ENCODE data around the gene LRRTM3.
A peak's percentile ranks its signal among the peaks of the same experiment; 100 is the strongest.

LRRTM3 gene

GRCh38 chr10:66996996-66997395 is 71.2 kb downstream of the LRRTM3 start:
- no peak overlapping the region for H3K27ac ChIP-seq (ENCODE audit: low read length)

GRCh38 chr10:66999762-67000545 is 74.1 kb downstream of the LRRTM3 start:
- Histone ChIP-seq H3K4me1 (ENCODE audit: low read length) (peaks cover 16% of the 10 kb centered on the region), H3K9me2 (replicated peaks; ENCODE audit: insufficient read depth, low read length) (no peaks in the 10 kb centered on the region), H3K4me3 (ENCODE audit: low read length) (no peak overlapping the region), H3K9me3 (replicated peaks; ENCODE audit: insufficient read depth, low read length) (no peaks in the 10 kb centered on the region), H3K79me2 (ENCODE audit: low read length) (no peaks in the 10 kb centered on the region), H3F3A (ENCODE audit: insufficient read depth, low read length) (peaks cover 11% of the 10 kb centered on the region), H3K36me3 (replicated peaks; ENCODE audit: insufficient read depth, low read length) (no peaks in the 10 kb centered on the region), H3K9ac (ENCODE audit: low read length) (no peak overlapping the region), H4K20me1 (ENCODE audit: insufficient read depth, low read length) (no peaks in the 10 kb centered on the region), H3K4me2 (ENCODE audit: low read depth, low read length) (no peak overlapping the region), H3K27ac (ENCODE audit: low read length) (no peak overlapping the region), H3K27me3 (replicated peaks; ENCODE audit: insufficient read depth, low read length) (no peaks in the 10 kb centered on the region), H2AFZ (ENCODE audit: low read length) (no peak overlapping the region)
- no peak for DNase-seq
- no peak for TF ChIP-seq EZH2 (optimal IDR thresholded peaks at IDR 0.05; ENCODE audit: low read depth, low read length)
- TF ChIP-seq EZH2phosphoT487 (IDR thresholded peaks at IDR 0.05; ENCODE audit: low read length) = no peak
- TF ChIP-seq CTCF (IDR thresholded peaks at IDR 0.05; ENCODE audit: low read length) = no peak

More at GRCh38 chr10:66996996-66997395, 71.2 kb downstream of the LRRTM3 start:
- Histone ChIP-seq H3K9ac (ENCODE audit: low read length) (no peak overlapping the region), H3K27me3 (replicated peaks; ENCODE audit: insufficient read depth, low read length) (no peaks in the 10 kb centered on the region), H3K9me2 (replicated peaks; ENCODE audit: insufficient read depth, low read length) (no peaks in the 10 kb centered on the region), H2AFZ (ENCODE audit: low read length) (no peak overlapping the region), H3K4me2 (ENCODE audit: low read depth, low read length) (no peak overlapping the region), H3K4me1 (ENCODE audit: low read length) (no peaks in the 10 kb centered on the region; the same call in 1 of the 2 replicates), H3F3A (ENCODE audit: insufficient read depth, low read length) (no peaks in the 10 kb centered on the region), H3K79me2 (ENCODE audit: low read length) (no peaks in the 10 kb centered on the region), H4K20me1 (ENCODE audit: insufficient read depth, low read length) (no peaks in the 10 kb centered on the region), H3K9me3 (replicated peaks; ENCODE audit: insufficient read depth, low read length) (no peaks in the 10 kb centered on the region), H3K4me3 (ENCODE audit: low read length) (no peak overlapping the region), H3K36me3 (replicated peaks; ENCODE audit: insufficient read depth, low read length) (no peaks in the 10 kb centered on the region)
- DNase-seq = no peak
- TF ChIP-seq CTCF (IDR thresholded peaks at IDR 0.05; ENCODE audit: low read length) (no peak), EZH2 (optimal IDR thresholded peaks at IDR 0.05; ENCODE audit: low read depth, low read length) (no peak), EZH2phosphoT487 (IDR thresholded peaks at IDR 0.05; ENCODE audit: low read length) (no peak)

GRCh38 chr10:67004690-67005089 is 78.9 kb downstream of the LRRTM3 start:
- Histone ChIP-seq H3K36me3 (replicated peaks; ENCODE audit: insufficient read depth, low read length) (no peaks in the 10 kb centered on the region), H3K4me3 (ENCODE audit: low read length) (no peak overlapping the region)
- DNase-seq = peak; percentile 70

More at GRCh38 chr10:67004690-67005089, 78.9 kb downstream of the LRRTM3 start:
- peak overlapping the region; percentile 5 for H3K4me2 ChIP-seq (ENCODE audit: low read depth, low read length)
- no peaks in the 10 kb centered on the region for H4K20me1 ChIP-seq (ENCODE audit: insufficient read depth, low read length)
- H3K9me2 ChIP-seq (replicated peaks; ENCODE audit: insufficient read depth, low read length) = no peaks in the 10 kb centered on the region
- no peaks in the 10 kb centered on the region for H3K9me3 ChIP-seq (replicated peaks; ENCODE audit: insufficient read depth, low read length)
- H3K27ac ChIP-seq (ENCODE audit: low read length) = peak overlapping the region; percentile 45; the same call in 1 of the 2 replicates
- TF ChIP-seq EZH2 (optimal IDR thresholded peaks at IDR 0.05; ENCODE audit: low read depth, low read length) (no peak), CTCF (IDR thresholded peaks at IDR 0.05; ENCODE audit: low read length) (no peak), EZH2phosphoT487 (IDR thresholded peaks at IDR 0.05; ENCODE audit: low read length) (no peak)
- H2AFZ ChIP-seq (ENCODE audit: low read length) = peak overlapping the region; percentile 2; the same call in 1 of the 2 replicates
- peaks cover 28% of the 10 kb centered on the region for H3K4me1 ChIP-seq (ENCODE audit: low read length)
- peaks cover 16% of the 10 kb centered on the region for H3F3A ChIP-seq (ENCODE audit: insufficient read depth, low read length)
- no peaks in the 10 kb centered on the region for H3K27me3 ChIP-seq (replicated peaks; ENCODE audit: insufficient read depth, low read length)
- no peak overlapping the region for H3K9ac ChIP-seq (ENCODE audit: low read length)
- H3K79me2 ChIP-seq (ENCODE audit: low read length) = no peaks in the 10 kb centered on the region

Data from MM.1S (cell line).